CD4-positive, alpha-beta T cell (primary cell): Measurements from ENCODE around the gene ALLC. TPM values are rescaled to one million over a fixed set of nuclear protein-coding genes. Genes with fewer than 3 reads are reported as not detected.

Experiments used
- ATAC-seq: fragments of 200-7000 bp; cut with Tn5 transposase; one replicate; pipeline ENCODE4 v1.10.0; 2022; ENCODE audit warnings: mild to moderate bottlenecking; ENCODE audit not compliant: poor library complexity
- CTCF ChIA-PET: fragments of 350-600 bp; sonication (Branson Sonifier 250); formaldehyde crosslinking; loops from one replicate; lab custom pipeline; 2021; ENCODE audit warnings: antibody characterized with exemption, inconsistent platforms; lab: Charles Lee
- POLR2A ChIA-PET: fragments of 350-600 bp; sonication (Branson Sonifier 250); formaldehyde crosslinking; loops from one replicate; lab custom pipeline; 2021; ENCODE audit warnings: antibody characterized with exemption, inconsistent platforms; lab: Charles Lee
- DNase-seq, 14 experiments: peaks; one replicate each; pipeline ENCODE4 v3.0.0-alpha.2; 2013 to 2020; ENCODE audit warnings: mixed read lengths in 2 of 14
- H3K27ac ChIP-seq, 2 donors: one replicate each; pipeline versions ENCODE4 v1.5.1 to v1.7.0; 2013; ENCODE audit warnings: low read length in 2 of 2, low read depth in 1 of 2, mild to moderate bottlenecking in 1 of 2
- H3K27me3 ChIP-seq, 2 experiments: 1 replicate in 1 of 2; 2 replicates in 1 of 2; pipeline versions ENCODE4 v1.6.1 to v1.7.0; 2013; ENCODE audit warnings: low read length in 2 of 2, control low read depth in 1 of 2, mild to moderate bottlenecking in 1 of 2, moderate library complexity in 1 of 2; ENCODE audit not compliant: insufficient read depth in 2 of 2, control insufficient read depth in 1 of 2
- H3K36me3 ChIP-seq: one replicate; pipeline ENCODE4 v1.6.1; 2013; ENCODE audit warnings: low read length, control low read depth; ENCODE audit not compliant: insufficient read depth
- H3K4me1 ChIP-seq: one replicate; pipeline ENCODE4 v1.6.1; 2013; ENCODE audit warnings: low read length, control low read depth; ENCODE audit not compliant: insufficient read depth
- H3K4me3 ChIP-seq: one replicate; pipeline ENCODE4 v1.5.1; 2013; ENCODE audit warnings: mild to moderate bottlenecking, low read length, moderate library complexity
- H3K9me3 ChIP-seq, 2 experiments: 1 replicate in 1 of 2; 2 replicates in 1 of 2; pipeline versions ENCODE4 v1.6.1 to v1.7.0; 2013; ENCODE audit warnings: low read length in 2 of 2, mild to moderate bottlenecking in 2 of 2, control low read depth in 1 of 2, moderate library complexity in 1 of 2; ENCODE audit not compliant: control insufficient read depth in 1 of 2, insufficient read depth in 1 of 2
- H3K27ac Mint-ChIP-seq: one replicate; pipeline ENCODE4 v1.8.0; 2020; ENCODE audit warnings: mixed read lengths
- H3K27me3 Mint-ChIP-seq: one replicate; pipeline ENCODE4 v1.8.0; 2021; ENCODE audit warnings: mixed read lengths
- H3K36me3 Mint-ChIP-seq: one replicate; pipeline ENCODE4 v1.8.0; 2021; ENCODE audit warnings: low read depth, mixed read lengths
- H3K4me1 Mint-ChIP-seq: one replicate; pipeline ENCODE4 v1.8.0; 2021; ENCODE audit warnings: low read depth, mixed read lengths
- H3K4me3 Mint-ChIP-seq: one replicate; pipeline ENCODE4 v1.8.0; 2020; ENCODE audit warnings: mild to moderate bottlenecking, mixed read lengths
- H3K9me3 Mint-ChIP-seq: one replicate; pipeline ENCODE4 v1.8.0; 2020; ENCODE audit warnings: mixed read lengths
- intact Hi-C, 2 experiments: fragments of 100-400 bp; cut with DNase I in 1 of 2; cut with micrococcal nuclease in 1 of 2; formaldehyde crosslinking; loops; one replicate each; pipeline versions ENCODE4 v1.15.1 to v1.9.0; 2023 to 2025; cut with DNase I, micrococcal nuclease
- total RNA-seq, 174 experiments: library from RNA in 2 of 174; stranded (reverse) in 2 of 174; gene quantifications; one replicate each; pipeline ENCODE4 v1.2.3 and lab custom pipeline; 2021 to 2026
- TF ChIP-seq, protein P1 (sequence below): fragments of 200-600 bp; IDR thresholded peaks from one replicate; pipeline ENCODE4 v1.8.0; 2022; ENCODE audit warnings: antibody characterized with exemption, mild to moderate bottlenecking

Gene ALLC
- total RNA-seq, 2 experiments from 2014 or later: not detected

DNA sequence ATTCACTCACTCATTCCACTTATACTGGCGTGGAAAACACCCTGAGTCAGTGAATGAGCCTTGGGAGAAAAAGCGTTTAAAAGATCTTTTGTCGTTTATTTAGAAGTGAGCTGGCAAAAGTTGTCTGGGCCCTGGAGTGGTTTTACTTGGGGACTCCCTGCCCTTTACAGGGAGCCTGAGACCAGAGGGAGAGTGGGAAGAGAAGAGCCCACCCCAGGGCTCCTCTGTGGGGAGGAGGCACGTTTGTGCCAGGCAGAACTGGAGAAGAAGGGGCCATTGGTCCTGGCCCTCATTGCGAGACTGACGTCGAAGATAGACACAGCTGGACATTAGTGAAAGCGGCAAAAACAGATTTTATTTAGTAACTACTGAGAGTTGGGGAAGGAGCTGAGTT is 71.1 kb downstream of the ALLC start:
- CTCF ChIA-PET: interaction anchor here (1.9 kb wide), 1 partner anchor 52 kb away, joined by 5 read pairs; no protein-coding TSS in a partner anchor
- Histone ChIP-seq H3K4me1 (no peaks in the 10 kb centered on the region), H3K27ac (no peak overlapping the region), H3K36me3 (no peaks in the 10 kb centered on the region), H3K4me3 (no peak overlapping the region), H3K27me3 (no peaks in the 10 kb centered on the region), H3K9me3 (peaks cover 0 to 8% of the 10 kb centered on the region in 2 experiments)
- no peak for ATAC-seq
- Mint-ChIP-seq H3K4me3 (no peak overlapping the region), H3K36me3 (no peaks in the 10 kb centered on the region), H3K27ac (no peak overlapping the region), H3K4me1 (no peaks in the 10 kb centered on the region), H3K27me3 (peaks cover 21% of the 10 kb centered on the region), H3K9me3 (no peaks in the 10 kb centered on the region)
- TF ChIP-seq, protein P1, sequence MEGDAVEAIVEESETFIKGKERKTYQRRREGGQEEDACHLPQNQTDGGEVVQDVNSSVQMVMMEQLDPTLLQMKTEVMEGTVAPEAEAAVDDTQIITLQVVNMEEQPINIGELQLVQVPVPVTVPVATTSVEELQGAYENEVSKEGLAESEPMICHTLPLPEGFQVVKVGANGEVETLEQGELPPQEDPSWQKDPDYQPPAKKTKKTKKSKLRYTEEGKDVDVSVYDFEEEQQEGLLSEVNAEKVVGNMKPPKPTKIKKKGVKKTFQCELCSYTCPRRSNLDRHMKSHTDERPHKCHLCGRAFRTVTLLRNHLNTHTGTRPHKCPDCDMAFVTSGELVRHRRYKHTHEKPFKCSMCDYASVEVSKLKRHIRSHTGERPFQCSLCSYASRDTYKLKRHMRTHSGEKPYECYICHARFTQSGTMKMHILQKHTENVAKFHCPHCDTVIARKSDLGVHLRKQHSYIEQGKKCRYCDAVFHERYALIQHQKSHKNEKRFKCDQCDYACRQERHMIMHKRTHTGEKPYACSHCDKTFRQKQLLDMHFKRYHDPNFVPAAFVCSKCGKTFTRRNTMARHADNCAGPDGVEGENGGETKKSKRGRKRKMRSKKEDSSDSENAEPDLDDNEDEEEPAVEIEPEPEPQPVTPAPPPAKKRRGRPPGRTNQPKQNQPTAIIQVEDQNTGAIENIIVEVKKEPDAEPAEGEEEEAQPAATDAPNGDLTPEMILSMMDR: no peak
- POLR2A ChIA-PET: no interaction called here
- DNase-seq: no peak
- intact Hi-C loops: no loop called here

DNA sequence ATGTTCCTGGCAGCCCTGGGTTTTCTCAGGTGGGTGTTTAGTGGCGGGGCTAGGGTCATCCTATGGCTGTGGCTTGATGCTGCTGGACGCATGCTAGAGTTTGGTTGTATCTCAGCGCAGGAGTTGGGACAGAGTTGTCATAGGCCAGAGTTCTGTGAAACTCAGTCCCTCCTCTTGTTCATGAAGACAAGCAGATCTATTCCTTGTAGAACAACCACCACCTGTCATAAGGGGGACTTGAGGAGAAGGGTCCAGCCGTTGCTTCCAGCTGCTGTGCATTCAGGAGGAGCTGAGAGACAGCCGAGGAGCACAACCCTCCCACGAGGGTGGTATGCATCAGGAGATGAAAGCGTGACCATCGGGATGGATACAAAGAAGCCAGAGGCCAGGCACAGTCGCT is 71.8 kb downstream of the ALLC start:
- intact Hi-C loops: no loop called here
- no peaks in the 10 kb centered on the region for H3K36me3 ChIP-seq
- Mint-ChIP-seq H3K4me1 (no peaks in the 10 kb centered on the region), H3K27ac (no peak overlapping the region), H3K4me3 (no peak overlapping the region), H3K27me3 (peaks cover 19% of the 10 kb centered on the region), H3K9me3 (no peaks in the 10 kb centered on the region), H3K36me3 (no peaks in the 10 kb centered on the region)
- H3K4me1 ChIP-seq: no peaks in the 10 kb centered on the region
- POLR2A ChIA-PET: no interaction called here
- no peaks in the 10 kb centered on the region for H3K27me3 ChIP-seq
- H3K27ac ChIP-seq: no peak overlapping the region
- TF ChIP-seq, protein P1: no peak
- H3K4me3 ChIP-seq: no peak overlapping the region
- peaks cover 0 to 8% of the 10 kb centered on the region in 2 experiments for H3K9me3 ChIP-seq
- CTCF ChIA-PET: no interaction called here
- ATAC-seq (no peak), DNase-seq (no peak)

DNA sequence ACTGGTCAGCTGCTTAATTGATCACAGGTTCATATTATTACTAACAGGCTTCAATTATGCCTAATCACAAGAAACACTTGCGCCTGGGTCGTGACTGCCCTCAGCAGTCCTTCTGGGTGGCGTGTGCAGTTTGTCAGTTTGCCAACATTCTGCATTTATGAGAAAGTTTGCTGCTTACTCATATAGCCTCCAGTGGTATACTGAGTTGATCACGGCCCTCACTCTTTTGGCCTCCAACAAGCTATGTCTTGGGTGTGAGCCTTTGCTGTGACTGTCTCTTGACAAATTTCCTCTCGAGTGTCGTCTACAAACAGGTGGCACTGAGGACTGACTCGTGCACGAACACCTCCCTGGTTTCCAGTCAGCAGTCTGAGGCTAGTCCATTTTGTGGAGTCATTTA is 72.6 kb downstream of the ALLC start:
- TF ChIP-seq, protein P1: no peak
- H3K27ac ChIP-seq: no peak overlapping the region
- intact Hi-C loops: no loop called here
- Mint-ChIP-seq H3K4me3 (no peak overlapping the region), H3K4me1 (no peaks in the 10 kb centered on the region), H3K27ac (no peak overlapping the region), H3K36me3 (no peaks in the 10 kb centered on the region), H3K9me3 (no peaks in the 10 kb centered on the region), H3K27me3 (peaks cover 18% of the 10 kb centered on the region)
- DNase-seq (no peak), ATAC-seq (no peak)
- H3K4me1 ChIP-seq: no peaks in the 10 kb centered on the region
- peaks cover 0 to under 1% of the 10 kb centered on the region in 2 experiments for H3K9me3 ChIP-seq
- no peaks in the 10 kb centered on the region for H3K27me3 ChIP-seq
- no peak overlapping the region for H3K4me3 ChIP-seq
- no peaks in the 10 kb centered on the region for H3K36me3 ChIP-seq
- POLR2A ChIA-PET: no interaction called here
- CTCF ChIA-PET: no interaction called here
